Fibroblast of skin of right biceps (primary cell): ENCODE results near the gene WWC1.

Source experiments
- DNase-seq: peaks from one replicate; pipeline ENCODE4 v3.0.0-alpha.2; 2013

Gene WWC1

DNA sequence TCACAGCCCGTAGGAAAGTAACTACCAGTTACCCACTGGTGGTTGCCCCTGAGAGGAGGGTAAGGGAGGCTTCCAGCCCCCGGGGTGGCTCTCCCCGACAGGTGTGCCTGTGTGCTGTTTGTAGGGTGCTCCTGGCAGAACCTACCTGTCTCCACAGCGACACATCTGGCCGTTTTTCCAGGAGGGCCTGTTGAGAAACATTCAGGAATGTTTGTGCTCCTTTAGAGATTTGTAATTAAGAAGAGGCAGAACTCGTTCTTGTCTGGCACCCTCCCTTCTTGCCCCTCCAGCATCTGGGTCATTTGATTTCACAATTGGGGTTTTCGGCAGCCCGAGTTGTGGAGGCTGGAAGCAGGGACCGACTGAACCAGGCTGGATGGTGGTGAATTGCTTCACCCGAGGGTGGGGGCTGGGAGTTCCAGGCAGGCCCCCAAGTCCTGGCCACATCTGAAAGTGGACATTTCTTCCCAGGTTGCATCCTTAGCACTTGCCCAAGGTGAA is 74.2 kb downstream of the WWC1 start:
- DNase-seq, result peak; percentile 81

DNA sequence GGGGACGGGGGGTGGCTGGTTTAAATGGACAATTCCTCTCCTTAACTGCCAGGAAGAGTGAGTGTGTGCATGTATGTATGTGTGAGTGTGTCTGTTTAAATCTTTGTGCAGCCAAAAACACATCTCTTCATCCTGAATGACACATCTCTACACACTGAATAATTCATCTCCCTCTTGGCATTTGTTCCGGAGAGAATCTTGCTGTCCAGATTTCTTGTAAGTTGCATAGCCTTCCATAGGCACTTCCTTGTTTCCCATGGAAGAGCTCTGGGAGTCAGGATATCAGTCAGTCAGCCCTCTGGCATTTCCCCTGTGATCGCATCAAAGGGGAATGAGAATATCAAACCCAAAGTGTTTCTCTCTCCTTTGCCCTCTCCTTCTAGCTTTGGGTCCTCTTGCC is 74.7 kb downstream of the WWC1 start:
- peak; percentile 99 for DNase-seq

DNA sequence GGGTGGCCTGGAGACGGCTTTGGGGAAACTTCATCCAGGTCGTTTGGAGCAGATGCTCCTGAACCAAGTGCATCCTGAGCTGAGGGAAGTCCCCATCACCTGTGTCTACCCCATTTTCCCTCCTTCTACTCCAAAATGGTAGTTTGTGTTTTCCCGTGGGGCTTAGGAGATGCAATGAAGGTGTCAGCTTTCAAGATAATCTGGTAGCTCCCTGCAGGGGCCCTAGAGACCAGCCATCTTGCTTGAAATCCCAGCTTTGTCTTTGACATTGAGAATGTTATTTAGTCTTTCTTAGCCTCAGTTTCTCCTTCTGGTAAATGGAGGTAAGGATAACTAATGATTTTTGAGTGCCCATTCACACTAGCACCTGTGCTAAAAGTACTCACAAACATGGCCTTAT is 77.4 kb downstream of the WWC1 start:
- DNase-seq, result no peak

DNA sequence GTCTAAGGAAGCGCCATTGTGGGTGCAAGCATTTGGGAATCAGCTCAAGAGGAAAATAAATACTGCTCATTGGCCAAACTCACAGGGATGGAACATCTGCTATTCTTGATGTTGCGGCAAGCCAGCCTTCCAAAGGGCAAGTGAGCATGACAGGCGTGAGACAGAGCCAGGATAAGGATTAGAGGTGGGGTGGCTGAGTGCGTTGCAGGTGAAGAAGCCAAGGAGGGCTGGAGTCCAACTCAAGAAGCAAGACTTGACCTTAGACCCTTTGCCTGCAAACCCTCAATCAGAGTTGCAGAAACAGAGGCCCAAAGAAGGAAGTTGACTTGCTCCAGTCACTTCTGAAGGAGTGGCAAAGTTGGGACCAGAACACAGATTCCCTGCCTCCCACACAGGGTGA is 79.4 kb downstream of the WWC1 start:
- DNase-seq, result no peak

DNA sequence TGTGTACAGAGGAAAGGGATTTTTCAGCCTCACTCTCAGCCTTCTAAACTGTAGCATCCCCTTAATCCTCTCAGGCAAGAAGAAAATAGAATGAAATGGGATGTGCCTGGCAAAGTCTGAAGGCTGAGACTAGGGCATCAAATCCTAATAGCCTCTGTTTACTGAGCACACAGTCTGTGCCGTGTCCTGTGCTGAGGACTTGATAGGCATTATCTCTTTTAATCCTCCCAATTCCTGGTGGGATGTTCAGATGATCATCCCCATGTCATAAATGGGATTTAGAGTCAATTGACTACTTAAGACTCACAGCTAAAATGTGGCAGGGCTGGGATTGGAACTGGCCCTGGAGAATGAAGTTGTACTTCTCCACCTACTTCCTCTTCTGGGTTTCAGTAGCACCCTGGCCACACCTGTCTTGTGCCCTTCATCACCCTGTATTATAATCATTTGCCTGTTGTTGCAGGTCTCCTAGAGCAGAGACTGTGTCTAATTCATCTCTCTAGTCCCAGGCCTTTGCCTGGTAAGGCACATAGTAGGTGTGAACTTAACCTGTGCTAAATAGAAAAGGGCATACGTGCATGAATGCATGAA is 81.0 kb downstream of the WWC1 start:
- DNase-seq, result no peak

DNA sequence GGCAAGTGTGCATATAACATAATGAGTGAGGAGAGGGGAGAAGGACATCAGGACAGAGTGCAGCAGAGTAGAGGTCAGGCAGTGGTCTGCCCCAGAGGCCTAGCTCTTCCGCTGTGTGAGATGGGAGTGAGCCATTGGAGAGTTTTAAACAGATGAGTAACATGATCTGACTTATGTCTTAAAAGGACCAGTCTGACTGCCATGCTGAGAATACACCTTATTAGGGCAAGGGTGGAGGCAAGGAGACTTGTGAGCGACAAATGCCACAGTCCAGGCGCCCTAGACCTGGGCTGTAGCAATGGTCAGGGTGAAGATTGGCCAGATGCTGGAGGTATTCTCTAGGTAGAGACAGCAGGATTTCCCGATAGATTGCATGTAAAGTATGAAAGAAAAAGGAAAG is 83.1 kb downstream of the WWC1 start:
- DNase-seq, result no peak

DNA sequence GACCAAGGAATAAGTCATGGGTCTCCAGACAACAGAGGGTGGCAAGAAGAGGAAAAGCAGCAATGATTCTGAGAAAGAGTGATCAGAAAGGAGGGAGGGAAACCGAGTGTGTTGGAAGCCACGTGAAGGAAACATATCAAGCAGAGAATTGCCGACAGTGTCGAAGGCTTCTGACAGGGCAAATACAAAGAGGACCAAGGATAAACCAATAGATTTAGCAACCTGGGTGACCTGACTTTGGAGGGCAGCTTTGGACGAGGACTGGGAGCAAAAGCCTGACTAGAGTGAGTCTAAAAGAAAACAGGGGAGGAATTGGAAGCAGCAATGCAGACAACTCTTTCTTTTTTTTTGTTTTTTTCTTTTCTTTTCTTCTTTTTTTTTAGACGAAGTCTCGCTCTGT is 83.8 kb downstream of the WWC1 start:
- no peak for DNase-seq

DNA sequence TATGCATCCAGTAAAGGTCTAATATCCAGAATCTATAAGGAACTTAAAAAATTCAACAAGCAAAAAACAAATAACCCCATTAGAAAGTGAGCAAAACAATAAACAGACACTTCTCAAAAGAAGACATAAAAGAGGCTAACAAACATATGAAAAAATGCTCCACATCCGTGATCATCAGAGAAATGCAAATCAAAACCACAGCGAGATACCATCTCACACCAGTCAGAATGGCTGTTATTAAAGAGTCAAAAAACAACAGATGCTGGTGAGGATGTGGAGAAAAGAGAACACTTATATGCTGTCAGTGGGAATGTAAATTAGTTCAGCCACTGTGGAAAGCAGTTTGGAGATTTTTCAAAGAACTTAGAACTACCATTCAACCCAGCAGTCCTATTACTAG is 86.1 kb downstream of the WWC1 start:
- no peak for DNase-seq

DNA sequence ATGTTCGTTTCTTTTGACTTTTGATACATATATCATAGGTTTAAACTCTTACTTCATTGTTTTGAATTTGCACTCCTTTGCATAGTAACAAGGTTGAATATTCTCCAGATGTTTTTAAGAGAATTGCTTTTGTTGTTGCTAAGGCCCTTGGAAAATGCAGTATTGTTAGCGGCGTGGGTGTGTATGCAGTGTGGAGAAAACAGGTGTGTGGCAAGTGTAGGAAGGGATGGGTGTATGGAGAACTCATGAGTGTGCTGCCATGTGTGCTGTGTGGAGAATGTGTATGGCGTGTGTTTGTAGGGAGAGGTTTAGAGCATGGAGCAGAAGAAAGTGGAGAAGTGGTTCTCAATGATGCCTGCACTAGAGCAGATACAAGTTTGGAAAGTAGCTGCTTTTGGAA is 87.3 kb downstream of the WWC1 start:
- no peak for DNase-seq

DNA sequence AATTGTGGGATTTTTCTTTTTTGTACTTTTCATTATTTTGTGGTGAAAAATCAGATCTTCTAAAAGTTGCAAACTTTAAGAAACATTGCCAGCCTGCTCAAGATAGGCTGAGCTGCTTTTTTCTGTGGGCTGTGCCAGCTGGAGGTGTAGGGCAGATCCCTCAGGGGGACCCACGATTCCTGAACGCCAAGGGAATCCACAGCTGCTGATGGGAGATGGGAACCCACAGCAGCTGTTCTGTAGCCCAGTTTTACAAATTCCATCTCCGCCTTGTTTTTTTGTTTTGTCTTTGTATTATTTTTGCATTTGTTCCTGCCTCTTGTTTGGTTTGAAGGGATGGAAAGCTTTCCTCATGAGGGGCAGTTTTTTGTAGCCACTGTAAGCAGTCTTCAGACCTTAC is 91.0 kb downstream of the WWC1 start:
- no peak for DNase-seq

DNA sequence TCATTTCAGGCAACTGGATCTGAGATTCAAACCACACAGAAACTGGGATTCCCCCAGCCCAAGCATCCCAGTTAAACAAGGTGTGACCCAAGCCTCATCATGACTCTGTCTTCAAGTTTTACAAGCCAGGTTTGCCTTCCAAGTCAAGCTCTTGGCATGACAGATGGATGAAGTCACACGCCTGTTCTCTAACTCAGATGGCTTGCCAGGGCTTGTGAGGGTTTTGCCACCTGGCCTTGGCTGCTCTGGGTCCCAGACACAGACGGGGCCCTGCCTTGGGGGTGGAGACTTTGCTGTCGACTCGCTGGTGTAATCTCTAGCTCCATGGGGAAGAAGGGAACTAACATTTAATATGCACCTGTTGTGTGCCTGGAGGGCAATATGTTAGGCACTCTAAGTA is 99.0 kb downstream of the WWC1 start:
- DNase-seq, result no peak

DNA sequence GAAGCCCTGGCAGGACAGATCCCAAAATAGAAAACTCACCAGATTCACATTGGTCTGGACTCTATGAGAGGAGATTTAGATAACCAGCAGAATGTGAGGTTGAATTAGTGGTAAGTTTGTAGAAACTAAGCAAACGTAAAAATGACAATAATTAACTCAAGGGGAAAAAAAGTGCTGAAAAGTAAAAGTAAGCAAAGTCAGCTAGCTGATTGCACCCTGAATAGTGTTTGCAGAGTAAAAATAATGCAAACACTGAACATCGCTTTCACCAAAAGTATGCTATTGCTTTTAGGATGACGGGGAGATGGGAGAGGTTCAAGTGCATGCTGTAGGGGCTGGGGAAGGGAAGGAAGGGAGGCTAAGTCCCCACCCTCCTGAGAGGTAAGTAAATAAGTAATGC is 102.3 kb downstream of the WWC1 start:
- DNase-seq, result no peak

DNA sequence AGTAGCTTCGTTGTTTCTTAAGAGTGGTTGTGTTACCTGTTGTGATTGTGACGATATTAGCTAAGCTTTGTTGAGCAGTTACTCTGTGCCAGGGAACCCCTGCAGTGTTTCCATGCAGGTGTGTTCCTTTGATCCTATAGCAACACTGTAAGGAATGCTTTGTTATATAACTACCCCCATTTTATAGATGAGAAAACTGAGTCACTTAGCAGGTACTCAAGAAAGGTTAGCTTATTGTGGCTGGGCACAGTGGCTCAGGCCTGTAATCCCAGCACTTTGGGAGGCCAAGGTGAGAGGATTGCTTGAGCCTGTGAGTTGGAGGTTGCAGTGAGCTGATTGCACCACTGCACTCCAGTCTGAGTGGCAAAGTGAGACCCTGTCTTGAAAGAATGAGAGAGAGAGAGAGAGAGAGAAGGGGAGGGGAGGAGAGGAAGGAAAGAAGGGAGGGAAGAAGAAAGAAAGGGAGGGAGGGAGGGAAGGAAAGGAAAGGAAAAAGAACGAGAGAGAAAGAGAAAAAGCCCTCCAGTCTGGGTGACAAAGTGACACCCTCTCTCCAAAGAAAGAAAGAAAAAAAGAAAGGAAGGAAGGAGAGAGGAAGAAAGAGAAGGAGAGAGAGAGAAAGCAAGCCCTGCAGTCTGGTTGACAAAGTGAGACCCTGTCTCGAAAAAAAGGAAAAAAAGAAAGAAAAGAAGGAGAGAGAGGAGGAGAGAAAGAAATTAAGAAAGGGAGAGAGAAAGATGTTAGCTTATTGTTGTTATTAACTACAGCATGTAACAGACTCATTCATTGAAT is 109.2 kb downstream of the WWC1 start:
- no peak for DNase-seq

DNA sequence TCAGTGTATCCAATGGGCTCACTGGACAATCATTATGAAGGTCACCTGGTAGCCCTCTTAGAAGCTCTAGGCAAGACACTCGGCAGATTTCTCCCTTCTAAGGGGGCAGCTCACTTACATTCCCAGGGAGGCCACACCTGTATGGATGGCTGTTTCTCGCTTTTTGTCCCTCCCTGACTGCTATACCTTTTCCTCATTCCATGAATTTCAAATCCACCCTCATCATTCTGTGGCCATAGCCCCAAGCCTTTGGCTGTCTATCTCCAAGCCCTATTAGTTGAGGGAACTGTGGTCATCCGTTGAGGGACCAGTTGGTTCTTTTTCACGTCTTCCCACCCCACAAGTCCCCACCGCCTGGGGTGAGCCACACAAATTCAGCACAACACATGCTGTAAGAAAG is 109.8 kb downstream of the WWC1 start:
- no peak for DNase-seq

DNA sequence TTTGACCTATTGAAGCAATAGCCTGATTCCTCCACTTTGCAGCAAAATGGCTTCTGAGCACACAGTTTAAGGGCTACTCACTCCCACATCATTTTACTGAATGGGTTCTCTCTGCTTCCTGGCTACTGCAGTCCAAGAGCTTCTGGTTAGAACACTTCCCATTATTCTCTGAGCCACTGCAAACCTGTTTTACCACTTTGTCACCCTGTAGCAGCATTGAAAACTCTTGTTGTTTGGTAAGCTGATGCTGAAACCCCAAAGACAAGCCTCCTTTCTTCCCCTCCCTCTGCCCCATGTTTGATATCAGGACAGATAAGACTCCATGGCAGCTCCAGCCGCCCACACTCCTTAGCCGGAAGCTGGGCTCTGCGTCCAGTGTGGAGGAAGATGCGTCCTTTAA is 110.4 kb downstream of the WWC1 start:
- DNase-seq, result no peak

DNA sequence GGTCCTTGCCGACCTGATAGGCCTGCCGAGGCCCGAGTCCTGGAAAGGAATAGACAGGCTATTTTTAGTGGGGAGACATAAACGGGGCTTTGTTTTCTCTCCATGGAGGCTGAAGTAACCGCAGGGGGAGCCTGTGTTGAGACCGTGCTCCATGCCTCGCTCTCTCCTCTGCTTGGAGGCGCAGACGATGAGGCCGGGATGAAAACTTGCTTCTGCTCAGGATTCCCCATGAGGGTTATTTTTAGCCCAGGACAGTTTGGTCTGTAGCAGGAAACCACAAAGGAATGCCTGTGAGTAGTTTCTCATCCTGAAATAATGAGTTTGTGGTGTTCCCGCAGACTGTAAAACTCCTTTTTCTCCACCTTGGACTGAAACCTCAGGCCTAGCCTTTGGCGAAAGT is 112.9 kb downstream of the WWC1 start:
- peak; percentile 96 for DNase-seq

DNA sequence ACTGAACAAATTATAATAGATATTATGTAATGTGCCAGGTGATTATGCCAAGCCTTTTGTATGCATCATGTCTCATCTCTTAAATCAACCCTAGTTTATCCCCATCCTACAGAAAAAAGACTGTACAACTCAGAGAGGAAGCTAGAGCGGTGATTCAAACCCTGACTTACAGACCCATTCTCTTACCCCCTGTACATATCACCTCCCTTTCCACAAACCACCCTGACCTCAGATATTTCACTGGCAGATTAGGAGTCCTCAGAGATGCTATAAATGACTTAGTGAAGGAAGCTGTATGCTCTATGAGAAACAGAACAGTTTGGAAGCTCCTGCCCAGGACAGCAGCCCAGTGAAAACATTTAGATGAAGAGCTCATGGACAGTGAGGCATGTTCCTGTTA is 115.8 kb downstream of the WWC1 start:
- DNase-seq, result peak; percentile 63

DNA sequence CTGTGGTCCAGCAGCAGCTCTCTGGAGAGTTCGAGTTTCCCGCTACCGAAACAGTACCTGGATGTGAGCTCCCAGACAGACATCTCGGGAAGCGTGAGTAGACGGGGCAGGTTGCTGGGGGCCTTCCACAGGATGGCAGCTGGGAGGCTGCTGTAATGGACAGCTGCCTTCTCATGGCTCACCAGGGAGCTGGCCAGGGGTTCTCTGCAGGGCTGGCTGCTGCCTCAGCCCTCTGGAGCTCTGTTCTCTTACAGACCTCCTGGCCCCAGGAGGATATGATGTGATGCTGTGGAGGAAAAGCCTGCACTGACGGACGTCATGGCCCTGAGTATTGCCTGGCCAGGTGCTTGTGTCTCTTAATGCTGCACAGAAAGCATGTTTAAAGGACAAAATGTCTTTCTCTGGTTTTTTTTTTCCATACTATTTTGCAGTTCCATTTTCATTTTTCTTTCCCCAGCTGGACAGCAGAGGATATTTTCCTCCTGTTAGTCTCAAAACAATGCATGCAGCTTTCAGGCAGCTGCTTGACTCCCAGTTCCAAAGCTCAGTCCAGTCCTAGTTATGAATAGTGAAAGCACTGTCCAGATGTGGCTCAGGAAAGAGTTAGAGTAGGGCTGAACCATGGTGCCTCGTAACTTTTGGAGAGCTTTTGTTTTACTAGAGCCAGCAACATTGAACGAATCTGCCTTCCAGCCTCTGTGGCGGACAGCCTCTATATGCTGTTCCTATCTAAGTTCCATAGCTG is 117.3 kb downstream of the WWC1 start:
- DNase-seq, result peak; percentile 37

DNA sequence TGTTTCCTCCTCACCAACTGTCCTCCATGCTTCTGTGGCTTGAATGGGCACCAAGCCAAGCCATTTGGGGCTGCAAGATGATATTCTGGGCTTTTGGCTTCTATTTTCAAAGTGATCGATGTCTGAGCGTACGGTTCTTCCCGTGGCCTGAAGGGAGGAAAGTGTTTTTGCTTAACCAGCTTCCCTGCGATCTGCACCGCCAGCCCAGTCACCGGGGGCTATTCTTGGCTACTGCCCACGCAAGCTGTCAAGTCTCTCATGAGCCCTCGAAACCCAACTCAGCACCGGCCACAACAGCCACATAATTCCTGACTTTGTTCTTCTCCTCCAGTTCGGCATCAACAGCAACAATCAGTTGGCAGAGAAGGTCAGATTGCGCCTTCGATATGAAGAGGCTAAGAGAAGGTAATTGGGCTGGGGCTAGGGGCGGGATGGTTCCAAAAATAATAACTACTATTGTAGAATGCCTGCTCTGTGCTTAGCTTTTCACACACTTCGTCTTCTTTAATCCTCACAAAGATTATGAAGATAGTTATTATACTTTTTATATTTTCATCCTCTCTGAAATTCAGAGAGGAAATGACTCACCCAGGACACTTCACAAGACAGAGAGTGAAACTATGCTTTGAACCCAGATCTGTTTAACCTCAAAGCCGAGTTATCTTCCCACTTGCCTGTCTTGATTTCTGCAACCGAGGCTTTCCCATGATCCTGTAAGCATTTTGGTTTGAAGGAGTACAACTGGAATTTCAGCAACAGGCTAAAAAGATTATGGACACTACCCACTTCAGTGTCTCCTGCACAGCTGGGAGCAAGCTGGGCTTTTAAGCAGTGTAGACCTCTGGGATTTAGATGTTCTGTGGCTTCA is 118.4 kb downstream of the WWC1 start:
- DNase-seq, result peak; percentile 87

DNA sequence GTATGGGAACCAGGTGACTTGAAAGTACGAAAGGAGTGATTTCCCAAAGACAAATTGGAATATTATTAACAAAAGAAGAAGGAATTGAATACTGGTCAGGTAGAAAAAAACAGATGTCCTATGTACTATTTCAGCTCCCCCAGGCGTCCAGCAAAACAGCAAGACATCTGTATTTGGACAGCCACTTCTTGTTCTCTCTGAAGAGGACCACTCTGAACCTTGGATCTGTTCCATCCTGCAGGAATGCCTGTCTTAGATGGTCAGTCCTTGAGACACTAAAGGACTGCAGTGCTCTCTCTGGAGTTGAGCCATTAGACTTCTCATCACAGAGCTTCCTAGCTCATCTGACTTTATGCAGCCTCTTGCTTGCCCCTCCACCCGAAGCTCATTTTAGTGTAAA is 120.4 kb downstream of the WWC1 start:
- DNase-seq, result no peak

DNA sequence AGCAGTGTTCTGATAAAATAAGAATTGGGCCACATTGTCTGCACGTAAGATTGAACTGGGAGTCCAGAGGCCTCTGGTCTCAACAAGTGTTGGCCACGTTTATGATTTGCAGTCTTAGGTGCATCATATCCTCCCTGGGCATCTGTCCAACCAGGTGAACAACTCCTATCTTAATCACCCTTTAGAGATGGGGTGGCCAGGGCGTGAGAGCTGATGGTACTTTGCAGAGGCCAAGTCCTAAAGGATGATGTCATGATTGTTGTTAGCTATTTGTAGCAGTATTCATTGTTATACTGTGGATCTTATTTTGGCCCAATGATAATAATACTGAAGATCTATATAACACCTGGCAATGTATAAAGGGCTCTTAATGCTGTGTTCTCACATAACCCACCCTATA is 121.6 kb downstream of the WWC1 start:
- no peak for DNase-seq

DNA sequence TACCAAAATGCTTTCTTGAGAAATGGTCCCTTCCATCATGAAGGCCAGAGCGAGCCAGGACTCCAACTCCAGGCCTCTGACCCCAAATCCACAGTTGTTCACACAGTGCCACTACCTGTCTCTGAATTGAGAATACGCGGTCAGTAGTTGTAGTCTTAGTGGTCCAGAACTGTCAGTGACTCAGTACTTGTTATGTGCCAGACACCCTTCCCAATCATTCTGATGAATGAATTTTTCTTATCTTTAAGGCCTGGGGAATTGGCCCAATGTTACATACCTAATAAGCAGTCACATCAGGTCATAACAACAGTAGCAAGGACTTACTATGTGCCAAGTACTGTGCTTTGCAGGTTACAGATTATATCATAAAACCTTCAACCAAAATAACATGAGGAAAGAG is 122.2 kb downstream of the WWC1 start:
- DNase-seq, result no peak

DNA sequence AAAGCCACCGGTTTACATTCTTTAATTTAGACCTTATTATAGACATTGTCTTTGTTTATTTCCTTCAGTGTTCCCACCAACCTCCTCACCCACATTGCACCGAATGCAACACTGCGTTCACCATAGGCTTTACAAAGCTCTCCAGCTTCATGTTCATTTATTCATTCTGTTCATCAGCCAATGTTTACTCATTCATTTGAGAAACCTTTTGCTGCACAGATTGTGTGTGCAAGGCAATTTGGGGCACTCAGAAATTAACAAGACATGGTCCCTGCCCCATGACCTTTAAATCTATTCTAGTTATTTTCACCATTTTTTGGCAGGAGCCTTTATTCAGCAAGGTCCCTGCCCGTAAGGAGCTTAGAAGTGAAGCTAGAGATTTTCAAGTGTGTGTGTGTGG is 124.0 kb downstream of the WWC1 start:
- no peak for DNase-seq
